Measurements from ENCODE around the gene KRTAP4-3.
"Not testable (repeated sequence)": the region's sequence is repeated elsewhere in the genome, so short reads cannot be mapped to it uniquely, and the experiment has no call there.

Gene KRTAP4-3

GRCh38 chr17:41144846-41145245 is 23.2 kb downstream of the KRTAP4-3 start:
- no peak for DNase-seq (ENCODE audit: low read depth)
- in situ Hi-C loops (cut with HindIII; ENCODE audit: low sequenced_read_pairs): no loop called here
- no peak overlapping the region for H3K4me3 ChIP-seq (ENCODE audit: low read depth, low read length)
- no peak for TF ChIP-seq CTCF (IDR thresholded peaks at IDR 0.05; ENCODE audit: low read depth, low read length, missing control alignments)

GRCh38 chr17:41141361-41141760 is 26.7 kb downstream of the KRTAP4-3 start:
- H3K4me3 ChIP-seq (ENCODE audit: low read depth, low read length): no peak overlapping the region
- no peak for TF ChIP-seq CTCF (IDR thresholded peaks at IDR 0.05; ENCODE audit: low read depth, low read length, missing control alignments)
- no peak for DNase-seq (ENCODE audit: low read depth)
- in situ Hi-C loops (cut with HindIII; ENCODE audit: low sequenced_read_pairs): no loop called here

GRCh38 chr17:41140360-41141131 is 27.5 kb downstream of the KRTAP4-3 start, which contains the start of gene KRTAP4-6:
TSS of gene KRTAP4-6 (minus strand) at chr17:41140544. CDS start at chr17:41140487, 57 bp downstream.
- DNase-seq (ENCODE audit: low read depth): no peak
- no peak for TF ChIP-seq CTCF (IDR thresholded peaks at IDR 0.05; ENCODE audit: low read depth, low read length, missing control alignments)
- no peak within 1 kb of the TSS for H3K4me3 ChIP-seq (ENCODE audit: low read depth, low read length)
- in situ Hi-C loops (cut with HindIII; ENCODE audit: low sequenced_read_pairs): no loop called here

- in situ Hi-C loops (cut with HindIII; ENCODE audit: low sequenced_read_pairs); DNase-seq (ENCODE audit: low read depth); H3K4me3 ChIP-seq (ENCODE audit: low read depth, low read length): not testable (repeated sequence)
Measured at GRCh38 chr17:41139865-41140264, 28.2 kb downstream of the KRTAP4-3 start.

GRCh38 chr17:41133880-41134735 is 33.9 kb downstream of the KRTAP4-3 start:
- no peak for TF ChIP-seq CTCF (IDR thresholded peaks at IDR 0.05; ENCODE audit: low read depth, low read length, missing control alignments)
- no peak overlapping the region for H3K4me3 ChIP-seq (ENCODE audit: low read depth, low read length)
- DNase-seq (ENCODE audit: low read depth): no peak
- in situ Hi-C loops (cut with HindIII; ENCODE audit: low sequenced_read_pairs): no loop called here

- DNase-seq (ENCODE audit: low read depth): no peak
- no peak overlapping the region for H3K4me3 ChIP-seq (ENCODE audit: low read depth, low read length)
- no peak for TF ChIP-seq CTCF (IDR thresholded peaks at IDR 0.05; ENCODE audit: low read depth, low read length, missing control alignments)
- in situ Hi-C loops (cut with HindIII; ENCODE audit: low sequenced_read_pairs): no loop called here
Measured at GRCh38 chr17:41131979-41132378, 36.0 kb downstream of the KRTAP4-3 start.

- H3K4me3 ChIP-seq (ENCODE audit: low read depth, low read length): no peak overlapping the region
- DNase-seq (ENCODE audit: low read depth): no peak
- TF ChIP-seq CTCF (IDR thresholded peaks at IDR 0.05; ENCODE audit: low read depth, low read length, missing control alignments): no peak
- in situ Hi-C loops (cut with HindIII; ENCODE audit: low sequenced_read_pairs): no loop called here
Measured at GRCh38 chr17:41127371-41127770, 40.6 kb downstream of the KRTAP4-3 start.

Measured in astrocyte of the cerebellum (primary cell).